ENCODE data around the gene KDM2B. TPM values are rescaled to one million over a fixed set of nuclear protein-coding genes. Genes with fewer than 3 reads are reported as not detected.
A peak's percentile ranks its signal among the peaks of the same experiment; 100 is the strongest.

KDM2B gene
- total and polyA plus RNA-seq, 10 of the 15 experiments (the other 5 are each of a cell fraction or from before 2014, with no cell fraction given), result 13.6 to 124 (median 40.4) TPM

- TF ChIP-seq PRDM15 (CRISPR knock-in tag; IDR thresholded peaks at IDR 0.05) (no peak), CREM (IDR thresholded peaks at IDR 0.05; ENCODE audit: low read depth) (peak; percentile 69), USF2 (IDR thresholded peaks at IDR 0.05; ENCODE audit: borderline replicate concordance, low read depth, low read length) (no peak), BHLHE40 (IDR thresholded peaks at IDR 0.05; ENCODE audit: borderline replicate concordance in 1 of 2, low read depth in 2 of 2, low read length in 1 of 2) (peak; percentile 12 to 22; a peak in 1 of 4 replicates), ETV6 (conservative IDR thresholded peaks at IDR 0.05 in 1 of 2, IDR thresholded peaks at IDR 0.05 in 1 of 2; ENCODE audit: borderline replicate concordance in 1 of 2, low read depth in 1 of 2) (0 out of 4 replicates have a peak, but pooled peaks of 1 of the 2 experiments have one; percentile 20), RELA (IDR thresholded peaks at IDR 0.05; ENCODE audit: borderline replicate concordance, partially characterized antibody) (peak; percentile 99), EP300 (IDR thresholded peaks at IDR 0.05; ENCODE audit: borderline replicate concordance in 1 of 2, control insufficient read depth in 1 of 2, low read depth in 2 of 2, low read length in 2 of 2) (peak; percentile 79 to 89; a peak in 3 of 4 replicates), NFYA (IDR thresholded peaks at IDR 0.05; ENCODE audit: borderline replicate concordance, low read depth, low read length) (no peak), HDAC2 (IDR thresholded peaks at IDR 0.05) (no peak), CEBPB (IDR thresholded peaks at IDR 0.05; ENCODE audit: borderline replicate concordance in 1 of 2, low read depth in 2 of 2, low read length in 2 of 2) (no peak), POLR2AphosphoS2 (IDR thresholded peaks at IDR 0.05; ENCODE audit: low read depth, low read length) (no peak), TCF12 (IDR thresholded peaks at IDR 0.05; ENCODE audit: low read depth, low read length) (0 out of 2 replicates have a peak, but pooled peaks have one; percentile 57), JUND (IDR thresholded peaks at IDR 0.05; ENCODE audit: low read depth, low read length) (no peak), RAD21 (IDR thresholded peaks at IDR 0.05; ENCODE audit: insufficient read depth, low read depth, low read length) (no peak), SKIL (IDR thresholded peaks at IDR 0.05; ENCODE audit: low read depth, poor library complexity, severe bottlenecking) (peak; percentile 61), KAT2A (conservative IDR thresholded peaks at IDR 0.05; ENCODE audit: control insufficient read depth, low read depth, low read length) (no peak), EZH2 (IDR thresholded peaks at IDR 0.05; ENCODE audit: borderline replicate concordance, control insufficient read depth, low read depth, low read length) (no peak), SP1 (IDR thresholded peaks at IDR 0.05; ENCODE audit: low read depth, low read length) (no peak), NKRF (conservative IDR thresholded peaks at IDR 0.05) (no peak), ZZZ3 (IDR thresholded peaks at IDR 0.05; ENCODE audit: control insufficient read depth, insufficient read length, low read depth) (no peak)
Measured at GRCh38 chr12:121560392-121561008, 20.3 kb downstream of the KDM2B start (continued).

Measured in GM12878 (cell line).